HL-60/S4 treated with phorbol 12-myristate 13-acetate at 8.2 ng/mL for 4 days and 3 days (cell line): ENCODE measurements around the gene PCDHB10.
"Not testable (repeated sequence)": the region's sequence is repeated elsewhere in the genome, so short reads cannot be mapped to it uniquely, and the experiment has no call there.

Experiments
- in situ Hi-C: fragments of 300-500 bp; cut with MboI; formaldehyde crosslinking; loops from 2 replicates; pipeline ENCODE4 v1.15.0; 2022; ENCODE audit warnings: low sequenced_read_pairs

The PCDHB10 gene

GRCh38 chr5:141192110-141192725 lies at the start of gene PCDHB10:
TSS of gene PCDHB10 (plus strand) at chr5:141192353. CDS start at chr5:141192553, 200 bp downstream.
- in situ Hi-C loops, result no loop called here

- in situ Hi-C loops, result no loop called here
These were observed 42.3 kb upstream of the PCDHB10 start, which contains the start of gene PCDHB6 for GRCh38 chr5:141149812-141150211. TSS of gene PCDHB6 (plus strand) at chr5:141150057. CDS start at chr5:141150258, 201 bp downstream.

GRCh38 chr5:141150224-141150992 lies 41.7 kb upstream of the PCDHB10 start:
- in situ Hi-C loops, result no loop called here

GRCh38 chr5:141150993-141151325 lies 41.2 kb upstream of the PCDHB10 start:
- in situ Hi-C loops, result no loop called here

- in situ Hi-C loops, result not testable (repeated sequence)
These were observed 40.5 kb upstream of the PCDHB10 start for GRCh38 chr5:141151632-141152031.

- in situ Hi-C loops, result not testable (repeated sequence)
These were observed 40.1 kb upstream of the PCDHB10 start for GRCh38 chr5:141152096-141152495.

- in situ Hi-C loops, result no loop called here
These were observed 36.4 kb upstream of the PCDHB10 start for GRCh38 chr5:141155540-141156374.

- in situ Hi-C loops, result not testable (repeated sequence)
These were observed 34.8 kb upstream of the PCDHB10 start for GRCh38 chr5:141157356-141157755.

GRCh38 chr5:141157901-141158300 lies 34.3 kb upstream of the PCDHB10 start:
- in situ Hi-C loops, result not testable (repeated sequence)

GRCh38 chr5:141172381-141173204 lies 19.6 kb upstream of the PCDHB10 start, which contains the start of gene PCDHB7:
TSS of gene PCDHB7 (plus strand) at chr5:141172644. CDS start at chr5:141172836, 192 bp downstream.
- in situ Hi-C loops, result no loop called here

GRCh38 chr5:141174291-141175104 lies 17.7 kb upstream of the PCDHB10 start:
- in situ Hi-C loops, result not testable (repeated sequence)

- in situ Hi-C loops, result no loop called here
These were observed 16.2 kb upstream of the PCDHB10 start for GRCh38 chr5:141175933-141176332.

- in situ Hi-C loops, result not testable (repeated sequence)
These were observed 14.5 kb upstream of the PCDHB10 start, which contains the start of gene PCDHB8 for GRCh38 chr5:141177577-141178191. TSS of gene PCDHB8 (plus strand) at chr5:141177790. CDS start at chr5:141178035, 245 bp downstream.

- in situ Hi-C loops, result not testable (repeated sequence)
These were observed 12.8 kb upstream of the PCDHB10 start for GRCh38 chr5:141179371-141179770.

- in situ Hi-C loops, result not testable (repeated sequence)
These were observed 12.3 kb upstream of the PCDHB10 start for GRCh38 chr5:141179876-141180275.

GRCh38 chr5:141180313-141180712 lies 11.8 kb upstream of the PCDHB10 start:
- in situ Hi-C loops, result no loop called here

- in situ Hi-C loops, result no loop called here
These were observed 9.9 kb upstream of the PCDHB10 start, which contains the start of gene PCDHB16 for GRCh38 chr5:141182248-141182647. TSS of gene PCDHB16 (plus strand) at chr5:141182387. CDS start at chr5:141182560, 173 bp downstream.

- in situ Hi-C loops, result not testable (repeated sequence)
These were observed 7.9 kb upstream of the PCDHB10 start for GRCh38 chr5:141184117-141184855.
